H9 (cell line): Measurements from ENCODE around the gene SLC2A5. TPM values are rescaled to one million over a fixed set of nuclear protein-coding genes. Genes with fewer than 3 reads are reported as not detected.

Source experiments
- DNase-seq: peaks from one replicate; pipeline ENCODE4 v3.0.0-alpha.2; 2017
- H2AFZ ChIP-seq: one replicate; pipeline ENCODE4 v1.6.1; 2013; ENCODE audit warnings: mild to moderate bottlenecking, low read length, control low read depth, moderate library complexity
- H2AK5ac ChIP-seq: 2 replicates; pipeline ENCODE4 v1.6.1; 2013; ENCODE audit warnings: low read length, control low read depth, mixed read lengths; ENCODE audit not compliant: insufficient read length
- H2BK120ac ChIP-seq: one replicate; pipeline ENCODE4 v1.6.1; 2013; ENCODE audit warnings: low read depth, mild to moderate bottlenecking, low read length, control low read depth, inconsistent platforms; ENCODE audit not compliant: poor library complexity, severe bottlenecking
- H2BK12ac ChIP-seq: 2 replicates; pipeline ENCODE4 v1.6.1; 2013; ENCODE audit warnings: low read length, control low read depth, mixed read lengths, low read depth; ENCODE audit not compliant: insufficient read length
- H2BK15ac ChIP-seq: 2 replicates; pipeline ENCODE4 v1.6.1; 2013; ENCODE audit warnings: low read depth, low read length, control low read depth
- H2BK20ac ChIP-seq: one replicate; pipeline ENCODE4 v1.6.1; 2013; ENCODE audit warnings: low read depth, mild to moderate bottlenecking, low read length, control low read depth, inconsistent platforms; ENCODE audit not compliant: poor library complexity, severe bottlenecking
- H2BK5ac ChIP-seq: 2 replicates; pipeline ENCODE4 v1.6.1; 2013; ENCODE audit warnings: low read length, control low read depth, mixed read lengths; ENCODE audit not compliant: insufficient read length
- H3K14ac ChIP-seq: 2 replicates; pipeline ENCODE4 v1.6.1; 2013; ENCODE audit warnings: low read length, control low read depth; ENCODE audit not compliant: insufficient read depth
- H3K18ac ChIP-seq: 2 replicates; pipeline ENCODE4 v1.6.1; 2013; ENCODE audit warnings: low read depth, mild to moderate bottlenecking, mixed read lengths, low read length, control low read depth; ENCODE audit not compliant: insufficient read length
- H3K23ac ChIP-seq: 2 replicates; pipeline ENCODE4 v1.6.1; 2013; ENCODE audit warnings: low read length, control low read depth, mixed read lengths, low read depth; ENCODE audit not compliant: insufficient read length
- H3K23me2 ChIP-seq: 2 replicates; pipeline ENCODE4 v1.6.1; 2013; ENCODE audit warnings: low read depth, mild to moderate bottlenecking, mixed read lengths, low read length, control low read depth; ENCODE audit not compliant: insufficient read length, poor library complexity, severe bottlenecking
- H3K27ac ChIP-seq: 2 replicates; pipeline ENCODE4 v1.5.1; 2013; ENCODE audit warnings: low read length, control low read depth, mixed read lengths, low read depth; ENCODE audit not compliant: insufficient read length
- H3K27me3 ChIP-seq: 2 replicates; pipeline ENCODE4 v1.6.1; 2013; ENCODE audit warnings: low read length, control low read depth, inconsistent platforms; ENCODE audit not compliant: insufficient read depth
- H3K4ac ChIP-seq: 2 replicates; pipeline ENCODE4 v1.6.1; 2013; ENCODE audit warnings: low read depth, mild to moderate bottlenecking, control low read depth, inconsistent platforms, low read length, moderate library complexity
- H3K4me1 ChIP-seq: 2 replicates; pipeline ENCODE4 v1.6.1; 2013; ENCODE audit warnings: low read length, control low read depth, inconsistent platforms; ENCODE audit not compliant: insufficient read depth
- H3K4me2 ChIP-seq: 2 replicates; pipeline ENCODE4 v1.6.1; 2013; ENCODE audit warnings: low read length, control low read depth, mixed read lengths; ENCODE audit not compliant: insufficient read length, insufficient read depth
- H3K56ac ChIP-seq: 2 replicates; pipeline ENCODE4 v1.6.1; 2013; ENCODE audit warnings: low read depth, mild to moderate bottlenecking, mixed read lengths, low read length, control low read depth; ENCODE audit not compliant: insufficient read length
- H3K79me1 ChIP-seq: 2 replicates; pipeline ENCODE4 v1.6.1; 2013; ENCODE audit warnings: low read depth, mild to moderate bottlenecking, moderate library complexity, low read length, control low read depth, inconsistent platforms; ENCODE audit not compliant: insufficient read depth, poor library complexity, severe bottlenecking
- H3K79me2 ChIP-seq: 2 replicates; pipeline ENCODE4 v1.6.1; 2013; ENCODE audit warnings: low read length, control low read depth, inconsistent platforms; ENCODE audit not compliant: insufficient read depth
- H3K9ac ChIP-seq: 2 replicates; pipeline ENCODE4 v1.6.1; 2013; ENCODE audit warnings: low read length, control low read depth, mixed read lengths; ENCODE audit not compliant: insufficient read length; ENCODE audit errors: extremely low read depth
- H3K9me3 ChIP-seq: one replicate; pipeline ENCODE4 v1.6.1; 2013; ENCODE audit warnings: low read depth, low read length, inconsistent platforms; ENCODE audit not compliant: control insufficient read depth
- H3T11ph ChIP-seq: one replicate; pipeline ENCODE4 v1.6.1; 2013; ENCODE audit warnings: mild to moderate bottlenecking, low read length, control low read depth, inconsistent platforms
- H4K20me1 ChIP-seq: one replicate; pipeline ENCODE4 v1.6.1; 2013; ENCODE audit not compliant: control insufficient read depth, insufficient read length, insufficient read depth
- H4K5ac ChIP-seq: 2 replicates; pipeline ENCODE4 v1.6.1; 2013; ENCODE audit warnings: low read depth, mild to moderate bottlenecking, mixed read lengths, low read length, control low read depth; ENCODE audit not compliant: insufficient read length
- H4K8ac ChIP-seq: replicated peaks from 2 replicates; pipeline ENCODE4 v1.6.1; 2013; ENCODE audit warnings: low read length, control low read depth, mixed read lengths, low read depth; ENCODE audit not compliant: insufficient read length
- H4K91ac ChIP-seq: 2 replicates; pipeline ENCODE4 v1.6.1; 2013; ENCODE audit warnings: low read depth, mild to moderate bottlenecking, moderate library complexity, mixed read lengths, low read length, control low read depth; ENCODE audit not compliant: insufficient read length
- H3K27ac Mint-ChIP-seq, 3 experiments: 2 replicates in 2 of 3; 3 replicates in 1 of 3; pipeline ENCODE4 v1.8.0; 2020 to 2021; ENCODE audit warnings: mixed read lengths in 3 of 3, mild to moderate bottlenecking in 1 of 3, moderate library complexity in 1 of 3
- H3K27me3 Mint-ChIP-seq: 2 replicates; pipeline ENCODE4 v1.8.0; 2021; ENCODE audit warnings: low read depth, mild to moderate bottlenecking, moderate library complexity, mixed read lengths
- H3K36me3 Mint-ChIP-seq, 3 experiments: 2 replicates in 2 of 3; 3 replicates in 1 of 3; pipeline ENCODE4 v1.8.0; 2020 to 2021; ENCODE audit warnings: low read depth in 3 of 3, mixed read lengths in 3 of 3; ENCODE audit not compliant: insufficient read depth in 1 of 3
- H3K4me1 Mint-ChIP-seq, 2 experiments: 2 replicates each; pipeline ENCODE4 v1.8.0; 2020; ENCODE audit warnings: mixed read lengths in 2 of 2
- H3K4me3 Mint-ChIP-seq, 2 experiments: 2 replicates in 1 of 2; 3 replicates in 1 of 2; pipeline ENCODE4 v1.8.0; 2020 to 2021; ENCODE audit warnings: mild to moderate bottlenecking in 2 of 2, mixed read lengths in 2 of 2, moderate library complexity in 1 of 2
- H3K9me3 Mint-ChIP-seq, 2 experiments: 2 replicates in 1 of 2; 3 replicates in 1 of 2; pipeline ENCODE4 v1.8.0; 2020; ENCODE audit warnings: mild to moderate bottlenecking in 2 of 2, mixed read lengths in 2 of 2, moderate library complexity in 1 of 2
- CTCF ChIP-seq: fragments of 200-600 bp; sonication (generic); conservative IDR thresholded peaks from 3 replicates; pipeline ENCODE4 v1.8.0; 2021; ENCODE audit warnings: antibody characterized with exemption, mild to moderate bottlenecking
- WGBS: extraction: QIAGEN DNeasy Blood & Tissue Kit; methylation state at CpG from one replicate; pipeline ENCODE4 v1.1.7; 2013; ENCODE audit warnings: missing lambda C conversion rate, low lambda C conversion rate, mixed read lengths; ENCODE audit not compliant: insufficient read length; ENCODE audit errors: extremely low coverage; 5-methylcytosine and 5-hydroxymethylcytosine counted together
- total RNA-seq: library from RNA; stranded (reverse); gene quantifications from 2 replicates; pipeline ENCODE4 v1.2.1, GENCODE V29; 2021

SLC2A5 gene
- total RNA-seq, 1 experiment from 2014 or later: not detected

DNA sequence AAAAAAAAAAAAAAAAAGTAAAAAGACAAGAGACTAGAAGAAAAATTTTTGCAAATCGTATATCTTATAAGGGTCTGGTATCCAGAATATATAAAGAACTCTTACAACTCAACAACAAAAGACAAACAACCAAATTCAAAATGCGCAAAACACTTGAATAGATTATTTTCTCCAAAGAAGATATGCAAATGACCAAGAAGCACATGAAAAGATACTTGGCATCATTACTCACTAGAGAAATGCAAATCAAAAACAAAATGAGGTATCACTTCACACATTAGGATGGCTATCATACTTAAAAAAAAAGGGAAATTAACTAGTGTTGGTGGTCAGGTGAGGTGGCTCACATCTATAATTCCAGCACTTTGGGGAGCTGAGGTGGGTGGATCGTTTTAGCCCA lies 12.0 kb upstream of the SLC2A5 start:
- no peak for DNase-seq
- Histone ChIP-seq H2BK120ac (no peak overlapping the region), H3K9ac (no peak overlapping the region), H3K14ac (no peak overlapping the region), H3K9me3 (no peaks in the 10 kb centered on the region), H2AK5ac (no peak overlapping the region), H2BK5ac (no peak overlapping the region), H3K4ac (no peak overlapping the region), H4K8ac (no peak overlapping the region), H3K18ac (no peak overlapping the region), H3K27me3 (no peaks in the 10 kb centered on the region), H3K4me1 (peaks cover 3% of the 10 kb centered on the region; the same call in 1 of the 2 replicates), H4K91ac (no peak overlapping the region), H3K79me2 (no peaks in the 10 kb centered on the region), H3K27ac (no peak overlapping the region), H2AFZ (no peak overlapping the region), H3K4me2 (no peak overlapping the region), H3K79me1 (no peaks in the 10 kb centered on the region), H2BK12ac (no peak overlapping the region), H2BK15ac (no peak overlapping the region), H2BK20ac (no peak overlapping the region), H3K23ac (no peak overlapping the region), H3T11ph (no peak overlapping the region), H4K5ac (no peak overlapping the region), H3K23me2 (no peaks in the 10 kb centered on the region), H3K56ac (no peak overlapping the region), H4K20me1 (no peaks in the 10 kb centered on the region)
- Mint-ChIP-seq H3K9me3 (peaks cover 0 to under 1% of the 10 kb centered on the region in 2 experiments; a peak in 3 of 5 replicates), H3K27ac (no peak overlapping the region), H3K27me3 (no peaks in the 10 kb centered on the region), H3K36me3 (no peaks in the 10 kb centered on the region; a peak in 1 of 7 replicates), H3K4me1 (peaks cover 12 to 16% of the 10 kb centered on the region in 2 experiments), H3K4me3 (no peak overlapping the region)
- no CpG with 5 or more reads among the region's 3 CpGs for WGBS
- TF ChIP-seq CTCF: no peak
